Stimulated activated CD4-positive, alpha-beta T cell treated with anti-CD3 and anti-CD28 coated beads, TNF-alpha, amount 100 ng/mL, for 24 hours (primary cell): Measurements from ENCODE around the gene KAZALD1.
A peak's percentile ranks its signal among the peaks of the same experiment; 100 is the strongest.
"Not testable (repeated sequence)": the region's sequence is repeated elsewhere in the genome, so short reads cannot be mapped to it uniquely, and the experiment has no call there.

ENCODE experiments used
- DNase-seq, 3 experiments: peaks; one replicate each; pipeline ENCODE4 v3.0.0-alpha.2; 2020; ENCODE audit warnings: low read depth in 3 of 3

Gene KAZALD1

DNA sequence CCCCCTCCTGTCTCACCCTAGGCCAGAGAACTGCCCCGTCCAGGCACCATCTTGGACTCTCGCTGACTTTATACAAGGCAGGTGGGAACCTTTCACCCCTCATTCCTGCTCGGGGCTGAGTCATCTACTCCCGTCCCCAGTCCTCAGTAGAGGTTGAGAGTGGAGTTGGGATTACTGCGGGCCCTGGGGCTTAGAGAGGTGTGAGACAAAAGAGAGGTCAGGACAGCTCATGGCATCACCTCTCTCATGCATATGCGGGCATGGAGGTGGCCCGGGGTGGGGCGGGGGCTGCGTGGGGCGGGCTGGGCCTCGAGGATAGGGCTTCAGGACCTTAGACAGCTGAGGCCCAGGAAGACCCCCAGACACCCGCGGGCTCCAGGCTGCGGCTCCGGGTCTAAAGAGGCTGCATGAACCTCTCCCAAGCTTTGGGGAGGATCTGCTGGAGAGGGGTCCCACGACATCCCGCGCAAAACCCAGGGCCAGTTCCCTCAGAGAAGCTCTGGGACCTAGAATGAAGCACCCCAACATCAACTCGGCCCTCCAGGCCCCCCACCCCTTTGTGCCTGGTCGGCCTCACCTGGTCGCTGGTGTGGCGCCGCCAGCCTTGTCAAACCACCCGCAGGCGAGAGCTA lies 31.2 kb upstream of the KAZALD1 start:
- no peak for DNase-seq

DNA sequence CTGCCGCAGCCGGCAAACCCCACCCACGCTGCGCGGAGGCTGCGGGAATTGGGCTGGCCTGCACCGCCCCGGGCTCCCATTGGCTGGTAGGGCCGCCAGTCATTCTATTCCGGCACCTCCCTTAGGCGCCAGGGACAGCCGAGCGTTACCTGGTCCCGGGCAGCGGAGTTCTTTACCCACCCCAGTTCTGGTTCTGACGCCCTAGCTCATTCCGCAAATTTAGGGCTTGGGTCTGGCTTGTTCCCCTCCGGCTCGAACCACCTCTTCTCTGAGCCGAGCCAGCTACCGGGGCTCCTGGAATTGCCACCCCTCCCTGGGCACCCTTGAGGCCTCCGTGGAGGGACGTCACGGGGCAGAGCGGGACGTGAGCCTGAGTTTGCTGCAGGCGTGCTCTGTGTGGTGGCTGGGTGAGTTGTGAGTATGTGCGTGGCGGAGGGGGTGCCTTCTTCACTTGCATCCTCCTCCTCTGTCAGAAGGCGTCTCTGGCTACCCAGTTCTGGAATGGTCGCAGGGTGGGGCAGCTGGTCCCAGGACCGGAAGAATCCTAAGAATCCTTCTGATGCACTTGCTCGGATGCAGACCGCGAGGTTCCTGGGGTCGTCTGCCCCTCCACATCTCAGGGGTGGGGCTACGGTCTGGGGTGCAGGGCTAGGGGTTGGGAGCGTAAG lies 30.5 kb upstream of the KAZALD1 start, which contains the start of the genes PDZD7 and SFXN3:
Gene PDZD7 (minus strand): TSS at position 2 of the 668 bp plus-strand sequence. CDS start 910 bp downstream, outside the sequence.
Gene SFXN3 (plus strand): TSS at position 107 of the 668 bp plus-strand sequence. CDS start 3,461 bp downstream, outside the sequence.
- DNase-seq: peak; percentile 90 to 97 (median 93)

DNA sequence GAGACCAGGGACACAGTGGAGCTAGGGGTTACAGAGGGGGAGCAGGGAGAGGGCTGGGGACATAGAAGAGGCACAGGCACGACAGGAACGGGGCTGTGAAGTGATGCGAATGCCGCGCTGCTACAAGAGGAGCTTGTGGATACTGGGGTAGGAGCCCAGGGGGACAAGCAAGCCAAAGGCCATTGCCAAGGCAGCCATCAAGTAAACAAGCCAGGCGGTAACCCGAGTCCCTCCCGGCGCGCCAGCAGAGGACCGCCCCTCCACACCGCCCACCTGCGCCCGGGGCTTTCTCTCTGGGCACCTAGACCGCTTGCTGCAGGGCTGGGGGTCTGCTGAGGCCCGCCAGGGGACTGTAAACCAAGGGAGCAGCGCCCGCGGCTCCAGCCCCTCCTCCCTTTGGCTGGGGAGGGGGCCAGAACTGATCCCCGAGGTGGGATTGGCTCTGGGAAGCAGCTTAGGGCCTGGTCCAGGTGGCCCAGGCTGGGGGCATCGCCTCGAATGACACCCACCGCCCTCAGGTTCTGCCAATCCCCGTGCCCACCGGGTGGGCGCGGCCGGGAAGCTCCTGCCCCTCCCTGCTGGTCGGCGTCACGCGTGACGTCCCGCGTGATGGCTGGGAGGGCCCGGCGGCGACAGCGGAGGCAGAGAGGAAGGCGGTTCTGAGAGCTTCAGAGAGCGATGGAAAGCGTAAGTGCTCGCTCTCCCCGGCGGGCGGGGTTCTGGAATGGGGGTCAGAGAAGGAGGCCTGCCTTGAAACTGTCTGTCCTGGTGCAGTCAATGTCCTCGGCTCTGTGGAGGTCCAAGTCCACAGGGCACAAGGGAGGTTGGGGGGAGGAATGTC lies 29.8 kb upstream of the KAZALD1 start:
- DNase-seq: peak; percentile 46 to 69 (median 55)

DNA sequence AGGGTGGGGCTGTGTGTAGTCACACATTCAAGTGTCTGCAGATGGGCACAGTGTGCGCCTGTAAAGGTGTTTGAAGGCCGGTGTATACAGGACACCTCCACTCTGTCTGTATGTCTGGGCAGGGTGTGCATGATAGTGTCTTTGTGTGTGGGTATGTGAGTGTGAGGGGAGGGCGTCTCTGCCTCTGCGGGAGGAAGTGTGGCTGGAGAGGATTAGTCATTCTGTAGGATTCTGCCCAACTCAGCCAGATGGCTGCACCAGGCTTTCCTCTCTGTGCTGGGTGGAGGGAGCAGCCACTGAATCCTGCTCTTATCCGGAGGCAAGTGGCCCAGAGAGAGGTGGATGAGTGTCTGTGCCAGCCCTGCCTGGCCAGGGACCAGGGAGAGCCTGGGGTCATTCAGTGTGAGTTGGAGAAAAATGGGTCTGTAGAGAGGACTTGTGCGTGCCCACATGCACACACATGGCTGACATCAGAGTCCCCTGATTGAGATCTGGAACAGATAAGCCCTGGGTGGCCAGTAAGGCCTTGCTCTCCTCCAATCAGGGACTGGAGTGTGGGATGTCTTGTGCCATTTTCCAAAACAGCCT lies 29.1 kb upstream of the KAZALD1 start:
- peak in 2 of 3 experiments; percentile 28 to 58 for DNase-seq

DNA sequence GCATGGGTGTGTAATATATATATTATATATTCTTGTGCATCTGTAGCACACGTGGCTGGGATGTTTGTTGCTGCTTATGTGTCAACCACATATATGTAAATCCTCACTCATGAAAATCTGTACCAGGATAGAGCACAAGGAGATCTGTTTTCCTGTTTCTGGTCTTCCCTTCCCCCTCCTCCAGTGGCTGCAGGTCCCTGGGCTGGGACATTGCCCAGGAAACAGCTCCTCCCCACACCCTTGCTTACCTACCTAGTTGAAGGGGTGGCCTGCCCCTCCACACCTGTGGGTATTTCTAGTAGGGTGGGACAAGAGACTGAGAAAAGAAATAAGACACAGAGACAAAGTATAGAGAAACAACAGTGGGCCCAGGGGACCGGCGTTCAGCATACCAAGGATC lies 28.5 kb upstream of the KAZALD1 start:
- DNase-seq: no peak

DNA sequence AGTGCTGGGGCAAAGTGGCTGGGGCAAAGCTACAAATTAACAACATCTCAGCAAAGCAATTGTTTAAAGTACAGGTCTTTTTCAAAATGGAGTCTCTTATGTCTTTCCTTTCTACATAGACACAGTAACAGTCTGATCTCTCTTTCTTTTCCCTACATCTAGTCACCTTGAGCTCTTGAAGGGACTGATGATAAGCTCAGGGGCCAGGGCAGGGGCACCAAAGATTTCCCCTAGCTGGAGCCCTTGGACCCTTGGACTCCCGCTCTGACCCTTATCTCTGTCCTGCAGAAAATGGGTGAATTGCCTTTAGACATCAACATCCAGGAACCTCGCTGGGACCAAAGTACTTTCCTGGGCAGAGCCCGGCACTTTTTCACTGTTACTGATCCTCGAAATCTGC lies 27.4 kb upstream of the KAZALD1 start:
- DNase-seq: not testable (repeated sequence)

DNA sequence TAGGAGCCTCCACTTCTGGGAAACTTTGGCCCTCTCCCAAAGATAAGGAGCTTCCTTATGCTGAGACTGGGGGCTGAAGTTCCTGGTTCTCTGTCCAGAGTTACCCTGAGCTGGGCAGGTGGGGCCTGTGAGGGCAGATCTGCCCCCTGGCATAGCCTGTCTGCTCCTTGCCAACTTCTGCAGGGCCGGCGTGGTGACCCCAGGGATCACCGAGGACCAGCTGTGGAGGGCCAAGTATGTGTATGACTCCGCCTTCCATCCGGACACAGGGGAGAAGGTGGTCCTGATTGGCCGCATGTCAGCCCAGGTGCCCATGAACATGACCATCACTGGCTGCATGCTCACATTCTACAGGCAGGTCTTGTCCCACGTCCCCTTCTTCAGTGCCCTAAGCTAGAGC lies 26.5 kb upstream of the KAZALD1 start:
- DNase-seq: no peak

DNA sequence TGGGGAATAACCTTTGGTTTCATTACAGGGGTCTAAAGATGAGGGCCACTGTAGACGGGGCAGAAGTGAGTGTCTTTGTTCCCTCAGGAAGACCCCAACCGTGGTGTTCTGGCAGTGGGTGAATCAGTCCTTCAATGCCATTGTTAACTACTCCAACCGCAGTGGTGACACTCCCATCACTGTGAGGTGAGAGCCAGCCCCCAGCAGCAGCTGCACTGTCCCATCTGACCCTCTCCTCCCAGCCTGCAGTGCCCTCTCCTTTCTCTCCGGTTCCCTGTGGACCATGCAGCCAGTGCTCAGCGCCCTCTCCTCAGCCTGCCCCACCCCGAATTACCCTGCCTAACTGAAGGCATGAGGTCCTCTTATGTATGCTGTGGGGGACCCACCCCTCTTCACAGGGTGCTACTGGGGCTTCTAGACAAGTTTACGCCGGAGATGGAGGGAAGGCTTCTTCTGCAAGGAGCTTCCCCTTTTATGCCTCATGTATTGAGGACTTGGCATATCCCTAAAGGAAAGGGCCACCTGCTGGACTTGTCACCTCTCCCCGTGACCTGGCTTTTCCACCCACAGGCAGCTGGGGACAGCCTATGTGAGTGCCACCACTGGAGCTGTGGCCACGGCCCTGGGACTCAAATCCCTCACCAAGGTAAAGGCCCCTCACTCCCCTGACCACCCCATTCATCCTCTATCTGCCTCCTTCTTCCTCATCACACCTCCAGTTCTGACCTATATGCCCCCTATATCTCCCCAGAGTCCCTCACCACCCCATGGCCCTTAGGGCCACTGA lies 25.7 kb upstream of the KAZALD1 start:
- no peak for DNase-seq

DNA sequence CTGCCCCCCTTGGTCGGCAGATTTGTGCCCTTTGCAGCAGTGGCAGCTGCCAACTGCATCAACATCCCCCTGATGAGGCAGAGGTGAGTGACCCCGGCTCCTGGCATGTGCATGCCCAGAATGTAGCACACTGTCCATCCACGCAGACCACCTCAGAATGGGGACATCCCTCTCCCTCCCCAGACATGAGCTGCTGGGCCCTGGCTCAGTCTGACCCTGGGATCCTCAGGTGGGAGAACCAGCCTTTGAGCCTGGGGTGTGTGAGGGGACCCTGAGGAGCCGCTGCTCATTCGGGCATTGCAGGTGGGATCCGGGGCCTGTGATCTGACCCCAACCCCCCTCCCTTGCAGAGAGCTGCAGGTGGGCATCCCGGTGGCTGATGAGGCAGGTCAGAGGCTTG lies 25.1 kb upstream of the KAZALD1 start:
- DNase-seq: no peak

DNA sequence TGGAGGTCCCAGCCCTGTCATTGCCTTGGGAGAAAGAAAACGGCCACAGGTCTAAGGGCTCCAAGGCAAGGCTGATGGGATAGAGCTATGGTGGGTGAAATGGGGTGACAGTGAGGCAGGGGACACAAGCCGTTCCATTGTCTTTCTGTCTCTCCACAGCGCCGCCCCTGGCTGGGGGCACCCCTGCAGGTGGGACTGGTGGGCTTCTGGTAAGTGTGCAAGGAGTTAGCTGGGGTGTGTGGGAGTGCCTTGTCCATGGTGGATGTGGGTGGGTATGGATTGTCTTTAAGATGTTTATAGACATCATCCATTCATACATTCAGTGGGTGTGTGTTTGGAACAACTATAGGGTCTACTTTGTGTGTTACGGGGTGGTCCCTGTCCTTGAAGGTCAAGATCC lies 23.3 kb upstream of the KAZALD1 start:
- DNase-seq: no peak

DNA sequence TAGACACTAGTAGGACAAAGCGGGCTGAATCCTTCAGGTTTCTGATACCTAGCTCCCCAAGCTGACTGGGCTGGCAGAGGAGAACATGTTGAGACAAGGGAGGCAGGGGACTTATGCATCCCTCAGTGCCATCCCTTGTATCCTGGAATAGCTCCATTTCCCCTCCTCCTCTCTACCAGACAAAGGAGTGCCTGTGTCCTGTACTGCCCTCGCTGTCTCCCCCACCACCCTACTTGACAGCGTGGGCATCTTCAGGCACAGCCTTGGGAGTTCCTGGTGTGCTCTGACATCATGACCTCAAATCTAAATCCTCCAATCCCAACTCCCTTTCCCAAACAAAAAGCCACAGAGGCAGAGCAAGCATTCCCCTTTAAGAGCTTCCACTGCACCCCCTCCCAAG lies 21.7 kb upstream of the KAZALD1 start:
- no peak for DNase-seq

DNA sequence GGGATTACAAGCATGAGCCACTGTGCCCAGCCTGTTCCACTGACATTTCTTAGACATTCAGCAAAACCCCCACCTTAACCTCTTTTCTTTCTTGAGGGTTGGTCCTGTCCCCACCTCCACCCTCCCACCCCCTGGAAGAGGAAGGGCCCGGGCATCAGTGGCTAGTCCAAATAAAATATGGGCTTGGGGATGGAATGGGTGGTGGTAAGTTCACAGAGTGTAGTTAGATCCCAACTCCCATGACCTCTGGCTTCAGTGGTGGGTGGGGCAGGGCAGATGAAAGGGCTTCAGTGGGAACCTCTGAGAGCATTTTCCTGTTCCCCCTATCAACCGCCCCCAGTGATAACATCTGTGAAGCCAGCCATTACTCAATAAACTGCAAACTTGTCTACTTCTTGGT lies 20.9 kb upstream of the KAZALD1 start:
- DNase-seq: no peak

DNA sequence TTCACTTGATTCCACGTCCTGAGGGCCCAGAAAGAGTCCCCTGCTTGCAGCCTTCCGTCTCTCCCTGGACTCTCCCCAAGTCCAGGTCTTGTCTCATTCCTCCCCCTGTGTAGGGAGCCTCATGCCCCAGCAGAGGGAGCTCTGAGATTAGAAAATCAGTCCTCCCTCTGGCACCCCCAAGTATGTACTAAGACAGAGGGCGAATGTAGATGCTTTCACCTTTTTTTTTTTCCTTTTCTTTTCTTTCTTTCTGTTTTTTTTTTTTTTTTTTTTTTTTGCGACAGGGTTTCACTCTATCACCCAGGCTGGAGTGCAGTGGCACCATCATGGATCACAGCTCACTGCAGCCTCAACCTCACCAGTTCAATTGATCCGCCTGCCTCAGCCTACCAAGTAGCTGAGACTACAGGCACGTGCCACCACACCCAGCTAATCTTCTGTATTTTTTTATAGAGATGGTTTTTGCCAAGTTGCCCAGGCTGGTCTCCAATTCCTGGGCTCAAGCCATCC lies 20.5 kb upstream of the KAZALD1 start:
- peak in 2 of 3 experiments; percentile 52 to 66 for DNase-seq

DNA sequence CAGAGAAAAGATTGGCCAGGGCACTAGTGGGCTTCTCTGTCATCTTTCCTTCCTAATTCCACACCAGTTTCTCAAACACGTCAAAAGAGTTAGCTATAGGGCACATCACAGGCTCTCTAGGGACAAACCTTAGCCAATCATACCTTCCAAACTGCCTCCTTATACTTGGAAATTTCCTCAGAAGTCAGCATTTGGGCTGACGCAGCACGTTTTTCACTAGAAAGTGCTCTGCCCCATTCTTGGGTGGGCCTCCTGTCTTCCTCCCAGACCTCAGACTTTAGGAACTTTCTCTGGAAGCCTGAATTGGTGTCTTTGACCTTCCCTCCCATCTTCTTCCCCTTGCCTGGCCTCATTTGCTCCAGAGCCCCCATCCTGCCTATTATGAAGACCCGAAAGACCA lies 19.7 kb upstream of the KAZALD1 start:
- no peak for DNase-seq

DNA sequence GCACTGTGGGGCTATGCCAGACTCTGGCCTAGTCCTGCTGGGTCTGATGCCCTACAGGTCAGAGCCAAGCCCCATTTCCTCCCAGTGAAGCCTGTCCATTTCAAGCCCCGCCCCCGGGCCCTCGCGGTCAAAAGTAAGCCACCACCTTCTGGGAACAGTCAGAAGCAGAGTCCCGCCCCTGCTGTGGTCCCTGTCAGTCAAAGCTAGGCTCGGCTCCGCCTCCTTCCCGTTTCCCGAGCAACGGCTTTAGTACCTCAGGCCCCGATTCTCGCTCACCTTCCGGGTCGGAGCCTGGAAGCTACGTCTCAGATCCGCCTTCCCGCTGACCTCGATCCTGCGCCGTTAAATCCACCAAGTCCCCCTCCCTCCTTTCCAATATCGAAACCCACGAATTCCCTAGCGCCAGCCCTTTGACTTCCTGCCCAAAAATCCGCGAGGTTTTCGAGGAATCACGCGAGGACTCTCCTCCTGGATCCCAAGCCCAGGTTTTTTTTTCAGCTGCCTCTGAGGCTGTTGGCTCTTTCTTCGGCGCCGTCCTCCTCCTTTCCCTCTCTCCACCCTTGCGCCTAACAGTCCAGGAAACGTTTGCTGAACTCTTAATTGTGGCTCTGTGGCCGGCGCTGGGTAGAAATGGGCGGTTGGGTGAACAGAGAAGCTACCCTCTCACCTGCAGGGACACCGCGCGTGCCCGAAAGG lies 19.0 kb upstream of the KAZALD1 start:
- peak; percentile 77 to 92 (median 81) for DNase-seq

DNA sequence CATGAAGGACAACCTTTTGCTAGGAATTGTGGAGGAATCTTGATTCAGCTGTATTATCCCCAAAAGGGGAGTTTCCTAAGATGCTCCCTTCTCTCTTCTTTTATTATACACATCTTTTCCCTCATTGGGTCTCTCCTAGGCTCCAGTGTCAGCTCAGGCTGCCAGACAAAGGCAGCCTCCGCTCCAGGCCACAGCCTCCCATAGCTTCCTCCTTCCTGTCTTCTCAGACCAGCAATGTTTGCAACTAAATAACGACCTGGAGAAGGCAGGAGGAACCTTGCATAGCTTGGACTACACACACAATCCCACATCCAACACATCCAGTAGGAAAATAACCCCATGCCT lies 18.5 kb upstream of the KAZALD1 start:
- DNase-seq: no peak

DNA sequence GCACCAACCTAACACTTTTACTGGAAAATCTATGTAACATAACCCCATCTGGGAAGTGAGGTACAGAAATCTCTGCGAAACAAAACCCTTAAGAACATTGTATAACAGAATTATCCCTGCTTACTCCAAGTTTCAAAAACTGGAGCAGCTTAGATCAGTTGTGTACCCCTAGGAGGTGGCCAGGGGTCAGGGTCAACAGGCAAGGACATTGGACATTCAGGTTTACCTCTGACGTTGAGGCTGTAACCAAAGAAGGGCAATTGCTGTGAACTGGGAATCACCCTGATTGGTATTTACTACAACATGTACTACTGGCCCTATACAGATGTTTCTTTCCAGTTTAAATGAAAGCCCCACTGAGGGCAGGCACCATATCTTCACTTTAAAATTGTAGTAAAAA lies 17.7 kb upstream of the KAZALD1 start:
- DNase-seq: no peak

DNA sequence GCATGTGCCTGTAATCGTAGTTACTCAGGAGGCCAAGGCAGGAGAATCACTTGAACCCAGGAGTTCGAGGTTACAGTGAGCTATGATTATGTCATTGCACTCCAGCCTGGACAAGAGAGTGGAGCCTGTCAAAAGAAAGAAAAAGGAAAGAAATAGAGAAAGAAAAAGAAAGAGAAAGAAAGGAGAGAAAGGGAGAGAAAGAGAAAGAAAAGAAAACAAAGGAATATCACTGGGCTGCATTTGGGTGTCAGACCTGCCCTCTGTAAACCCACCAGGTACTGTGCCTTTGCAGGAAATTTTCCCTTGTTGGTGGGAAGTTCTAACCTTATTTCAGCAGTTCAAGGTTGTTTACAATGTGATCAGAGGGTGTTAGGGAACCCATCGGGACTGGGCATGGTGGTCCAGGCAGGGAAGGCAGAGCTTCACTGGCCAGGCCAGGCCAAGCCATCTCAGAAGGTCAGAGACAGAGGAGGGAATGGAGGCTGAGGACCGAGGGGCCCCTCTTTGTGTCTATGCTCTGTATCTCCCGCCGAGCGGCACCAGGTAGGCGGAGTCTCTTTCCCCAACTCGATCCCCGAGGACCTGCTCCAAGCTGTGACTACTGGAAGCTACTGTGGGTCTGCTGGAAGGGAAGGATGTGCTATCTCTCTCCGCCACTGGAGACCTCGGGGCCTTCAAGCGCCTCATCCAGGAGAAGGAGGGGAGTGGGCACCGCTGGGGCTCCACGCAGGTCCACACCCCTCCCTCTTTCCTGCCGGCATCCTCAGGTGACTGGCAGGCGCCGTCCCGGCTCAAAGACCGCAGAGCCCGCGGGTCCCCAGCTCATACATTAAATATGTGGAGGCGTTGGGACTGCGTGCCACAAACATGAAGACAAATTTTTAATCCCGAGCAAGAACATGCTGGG lies 15.2 kb upstream of the KAZALD1 start:
- DNase-seq: no peak

DNA sequence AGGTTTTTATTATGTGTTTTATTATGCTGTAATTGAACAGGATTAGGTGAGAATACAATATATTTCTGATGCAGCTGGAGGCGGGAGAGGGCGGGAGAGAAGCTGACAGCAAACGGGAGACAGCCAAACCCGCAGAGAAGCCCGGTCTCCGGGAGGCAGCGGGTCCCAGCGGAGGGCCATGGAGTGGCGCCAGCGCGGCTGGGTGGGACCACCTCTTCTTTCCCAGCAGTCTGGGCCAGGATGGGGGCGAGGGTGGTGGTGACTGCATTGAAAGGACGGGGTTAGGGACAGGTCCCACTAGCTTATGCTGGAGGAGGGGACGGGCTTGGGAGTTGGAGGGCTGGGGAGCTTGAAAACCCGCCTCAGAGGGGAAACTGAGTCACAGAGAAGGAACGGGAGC lies 14.5 kb upstream of the KAZALD1 start:
- DNase-seq: no peak
